CD4-positive, alpha-beta memory T cell (primary cell): ENCODE data around the gene RUNX2. TPM values are rescaled to one million over a fixed set of nuclear protein-coding genes. Genes with fewer than 3 reads are reported as not detected.
A peak's percentile ranks its signal among the peaks of the same experiment; 100 is the strongest.
"Not testable (repeated sequence)": the region's sequence is repeated elsewhere in the genome, so short reads cannot be mapped to it uniquely, and the experiment has no call there.

Source experiments
- CTCF ChIA-PET: fragments of 350-600 bp; sonication (Branson Sonifier 250); formaldehyde crosslinking; loops from one replicate; lab custom pipeline; 2021; ENCODE audit warnings: inconsistent platforms; ENCODE audit not compliant: partially characterized antibody; lab: Charles Lee
- POLR2A ChIA-PET: fragments of 350-600 bp; sonication (Branson Sonifier 250); formaldehyde crosslinking; loops from one replicate; lab custom pipeline; 2021; ENCODE audit not compliant: partially characterized antibody; lab: Charles Lee
- DNase-seq, 5 donors: peaks; one replicate each; pipeline versions ENCODE4 v3.0.0 to v3.0.0-alpha.2; 2020 to 2022; ENCODE audit warnings: mixed read lengths in 1 of 5
- H3K27ac ChIP-seq: one replicate; pipeline ENCODE4 v1.7.0; 2013; ENCODE audit warnings: low read depth, low read length
- H3K27me3 ChIP-seq: 2 replicates; pipeline ENCODE4 v1.7.0; 2013; ENCODE audit warnings: mild to moderate bottlenecking, low read length, moderate library complexity; ENCODE audit not compliant: insufficient read depth
- H3K36me3 ChIP-seq: 2 replicates; pipeline ENCODE4 v1.7.0; 2013; ENCODE audit warnings: mild to moderate bottlenecking, low read length, moderate library complexity; ENCODE audit not compliant: insufficient read depth
- H3K4me1 ChIP-seq: 2 replicates; pipeline ENCODE4 v1.7.0; 2013; ENCODE audit warnings: mild to moderate bottlenecking, low read length, moderate library complexity; ENCODE audit not compliant: insufficient read depth
- H3K4me3 ChIP-seq, 2 donors: one replicate each; pipeline ENCODE4 v1.7.0; 2013; ENCODE audit warnings: low read length in 2 of 2, mild to moderate bottlenecking in 1 of 2
- H3K9me3 ChIP-seq, 2 donors: one replicate each; pipeline ENCODE4 v1.7.0; 2013; ENCODE audit warnings: low read length in 2 of 2, control low read depth in 1 of 2; ENCODE audit not compliant: control insufficient read depth in 1 of 2
- H3K27ac Mint-ChIP-seq, 7 donors: one replicate each; pipeline ENCODE4 v1.8.0; 2020 to 2021; ENCODE audit warnings: mixed read lengths in 7 of 7, mild to moderate bottlenecking in 6 of 7, inconsistent platforms in 3 of 7, moderate library complexity in 3 of 7
- H3K27me3 Mint-ChIP-seq, 2 donors: one replicate each; pipeline ENCODE4 v1.8.0; 2020 to 2021; ENCODE audit warnings: mixed read lengths in 2 of 2
- H3K36me3 Mint-ChIP-seq, 2 donors: one replicate each; pipeline ENCODE4 v1.8.0; 2020 to 2021; ENCODE audit warnings: mixed read lengths in 2 of 2, inconsistent platforms in 1 of 2, mild to moderate bottlenecking in 1 of 2
- H3K4me1 Mint-ChIP-seq, 4 donors: one replicate each; pipeline ENCODE4 v1.8.0; 2020 to 2021; ENCODE audit warnings: mixed read lengths in 4 of 4, mild to moderate bottlenecking in 1 of 4
- H3K4me3 Mint-ChIP-seq, 8 donors: one replicate each; pipeline ENCODE4 v1.8.0; 2020 to 2021; ENCODE audit warnings: mixed read lengths in 8 of 8, mild to moderate bottlenecking in 7 of 8, moderate library complexity in 6 of 8, inconsistent platforms in 3 of 8
- H3K9me3 Mint-ChIP-seq, 8 donors: one replicate each; pipeline ENCODE4 v1.8.0; 2020 to 2021; ENCODE audit warnings: mixed read lengths in 8 of 8, mild to moderate bottlenecking in 5 of 8, inconsistent platforms in 3 of 8, moderate library complexity in 1 of 8
- intact Hi-C: fragments of 100-400 bp; cut with micrococcal nuclease; formaldehyde crosslinking; loops from one replicate; pipeline ENCODE4 v1.15.1; 2023
- polyA plus RNA-seq, 2 donors: library from polyadenylated mRNA; unstranded; fragments of 300-500 nt; fragmentation: Illumina TruSeq; gene quantifications; one replicate each; pipeline ENCODE4 v1.2.3, GENCODE V29; 2021
- total RNA-seq, 2 experiments: library from RNA; stranded (reverse); gene quantifications; one replicate each; pipeline ENCODE4 v1.2.3, GENCODE V29; 2021

Gene RUNX2
- total and polyA plus RNA-seq, 4 experiments from 2014 or later = 4.5 to 26.6 (median 23.3) TPM

GRCh38 chr6:45665859-45666258, 337.7 kb downstream of the RUNX2 start:
- peaks cover 0 to 3% of the 10 kb centered on the region in 2 donors for H3K36me3 Mint-ChIP-seq
- POLR2A ChIA-PET = interaction anchor here (0.7 to 1.0 kb wide), 2 partner anchors 8 to 93 kb away, joined by 3 read pairs; no protein-coding TSS in a partner anchor
- H3K9me3 ChIP-seq = no peaks in the 10 kb centered on the region
- H3K27ac Mint-ChIP-seq = peak overlapping the region in 3 of 7 donors; percentile 11 to 59 (median 52)
- CTCF ChIA-PET = interaction anchor here (2.7 kb wide), 1 partner anchor 10 kb away, joined by 9 read pairs; no protein-coding TSS in a partner anchor
- no peaks in the 10 kb centered on the region for H3K27me3 ChIP-seq
- no peak overlapping the region for H3K27ac ChIP-seq
- intact Hi-C loops = no loop called here
- no peak overlapping the region for H3K4me3 ChIP-seq
- peak overlapping the region in 6 of 8 donors; percentile 2 to 67 (median 14) for H3K4me3 Mint-ChIP-seq
- H3K9me3 Mint-ChIP-seq = peaks cover 0 to 2% (median 0%) of the 10 kb centered on the region in 8 donors
- DNase-seq = no peak
- peaks cover 2 to 3% of the 10 kb centered on the region in 2 donors for H3K27me3 Mint-ChIP-seq
- H3K4me1 Mint-ChIP-seq = peaks cover 16 to 40% (median 28%) of the 10 kb centered on the region in 4 donors
- H3K36me3 ChIP-seq = no peaks in the 10 kb centered on the region
- peaks cover 21% of the 10 kb centered on the region for H3K4me1 ChIP-seq

GRCh38 chr6:45666846-45667245, 338.7 kb downstream of the RUNX2 start:
- Histone ChIP-seq H3K27me3 (no peaks in the 10 kb centered on the region), H3K27ac (no peak overlapping the region), H3K4me1 (peaks cover 21% of the 10 kb centered on the region), H3K36me3 (no peaks in the 10 kb centered on the region), H3K9me3 (no peaks in the 10 kb centered on the region), H3K4me3 (no peak overlapping the region)
- Mint-ChIP-seq H3K4me1 (peaks cover 16 to 40% (median 25%) of the 10 kb centered on the region in 4 donors), H3K4me3 (peak overlapping the region in 1 of 8 donors; percentile 23), H3K27me3 (peaks cover 2 to 3% of the 10 kb centered on the region in 2 donors), H3K27ac (peak overlapping the region in 1 of 7 donors; percentile 80), H3K36me3 (peaks cover 0 to 3% of the 10 kb centered on the region in 2 donors), H3K9me3 (peaks cover 0 to 2% (median 0%) of the 10 kb centered on the region in 8 donors)
- no peak for DNase-seq
- ChIA-PET CTCF (interaction anchor here (2.7 kb wide), 1 partner anchor 9 kb away, joined by 9 read pairs; no protein-coding TSS in a partner anchor), POLR2A (no interaction called here)
- intact Hi-C loops = no loop called here

- peaks cover 16 to 40% (median 25%) of the 10 kb centered on the region in 4 donors for H3K4me1 Mint-ChIP-seq
- no peaks in the 10 kb centered on the region for H3K9me3 ChIP-seq
- no peak overlapping the region for H3K4me3 Mint-ChIP-seq
- peak overlapping the region in 1 of 7 donors; percentile 10 for H3K27ac Mint-ChIP-seq
- H3K27me3 ChIP-seq = no peaks in the 10 kb centered on the region
- peaks cover 21% of the 10 kb centered on the region for H3K4me1 ChIP-seq
- ChIA-PET POLR2A (no interaction called here), CTCF (no interaction called here)
- intact Hi-C loops = no loop called here
- peaks cover 0 to 2% (median 0%) of the 10 kb centered on the region in 8 donors for H3K9me3 Mint-ChIP-seq
- peaks cover 2 to 3% of the 10 kb centered on the region in 2 donors for H3K27me3 Mint-ChIP-seq
- H3K4me3 ChIP-seq = no peak overlapping the region
- H3K27ac ChIP-seq = no peak overlapping the region
- H3K36me3 Mint-ChIP-seq = peaks cover 0 to 3% of the 10 kb centered on the region in 2 donors
- no peak for DNase-seq
- H3K36me3 ChIP-seq = no peaks in the 10 kb centered on the region
Measured at GRCh38 chr6:45667300-45667699, 339.2 kb downstream of the RUNX2 start.

GRCh38 chr6:45667766-45668165, 339.6 kb downstream of the RUNX2 start:
- H3K27ac ChIP-seq = no peak overlapping the region
- H3K4me1 Mint-ChIP-seq = peaks cover 16 to 40% (median 25%) of the 10 kb centered on the region in 4 donors
- H3K36me3 Mint-ChIP-seq = peaks cover 0 to 3% of the 10 kb centered on the region in 2 donors
- no peak overlapping the region for H3K4me3 Mint-ChIP-seq
- peaks cover under 1 to 3% of the 10 kb centered on the region in 2 donors for H3K27me3 Mint-ChIP-seq
- H3K9me3 Mint-ChIP-seq = peaks cover 0 to 2% (median 0%) of the 10 kb centered on the region in 8 donors
- no peaks in the 10 kb centered on the region for H3K9me3 ChIP-seq
- intact Hi-C loops = no loop called here
- no peaks in the 10 kb centered on the region for H3K36me3 ChIP-seq
- no peak overlapping the region for H3K4me3 ChIP-seq
- peak overlapping the region in 1 of 7 donors; percentile 10 for H3K27ac Mint-ChIP-seq
- ChIA-PET POLR2A (no interaction called here), CTCF (no interaction called here)
- DNase-seq = no peak
- H3K4me1 ChIP-seq = peaks cover 21% of the 10 kb centered on the region
- H3K27me3 ChIP-seq = no peaks in the 10 kb centered on the region

GRCh38 chr6:45668705-45669104, 340.6 kb downstream of the RUNX2 start:
- no peaks in the 10 kb centered on the region for H3K36me3 ChIP-seq
- Mint-ChIP-seq H3K27ac (no peak overlapping the region), H3K9me3 (peaks cover 0 to 2% (median 0%) of the 10 kb centered on the region in 8 donors), H3K4me1 (peaks cover 16 to 39% (median 25%) of the 10 kb centered on the region in 4 donors), H3K36me3 (peaks cover 0 to 3% of the 10 kb centered on the region in 2 donors), H3K4me3 (no peak overlapping the region), H3K27me3 (peaks cover 0 to 3% of the 10 kb centered on the region in 2 donors)
- no peaks in the 10 kb centered on the region for H3K9me3 ChIP-seq
- no peaks in the 10 kb centered on the region for H3K27me3 ChIP-seq
- H3K27ac ChIP-seq = no peak overlapping the region
- H3K4me3 ChIP-seq = no peak overlapping the region
- CTCF ChIA-PET = no interaction called here
- intact Hi-C loops = no loop called here
- H3K4me1 ChIP-seq = peaks cover 20% of the 10 kb centered on the region
- POLR2A ChIA-PET = no interaction called here
- DNase-seq = no peak

GRCh38 chr6:45673167-45673566, 345.0 kb downstream of the RUNX2 start:
- intact Hi-C loops, H3K9me3 Mint-ChIP-seq, DNase-seq, POLR2A ChIA-PET, H3K36me3 Mint-ChIP-seq, H3K4me3 ChIP-seq, H3K27ac ChIP-seq, H3K27me3 Mint-ChIP-seq, CTCF ChIA-PET, H3K9me3 ChIP-seq, H3K36me3 ChIP-seq, H3K27me3 ChIP-seq, H3K4me3 Mint-ChIP-seq, H3K27ac Mint-ChIP-seq: not testable (repeated sequence)
- H3K4me1 ChIP-seq = peaks cover 27% of the 10 kb centered on the region
- peaks cover 16 to 33% (median 21%) of the 10 kb centered on the region in 4 donors for H3K4me1 Mint-ChIP-seq

- H3K9me3 Mint-ChIP-seq, H3K27me3 Mint-ChIP-seq, H3K27me3 ChIP-seq, H3K9me3 ChIP-seq, H3K27ac ChIP-seq, H3K4me3 ChIP-seq, DNase-seq, H3K36me3 Mint-ChIP-seq, intact Hi-C loops, H3K36me3 ChIP-seq: not testable (repeated sequence)
- H3K4me1 Mint-ChIP-seq = peaks cover 21 to 44% (median 26%) of the 10 kb centered on the region in 4 donors
- H3K4me3 Mint-ChIP-seq = peak overlapping the region in 4 of 8 donors; percentile 24 to 65 (median 45)
- ChIA-PET POLR2A (interaction anchor here (1.1 kb wide), 2 partner anchors 11 to 88 kb away, joined by 4 to 6 read pairs; no protein-coding TSS in a partner anchor), CTCF (interaction anchor here (1.9 kb wide), 1 partner anchor 10 kb away, joined by 9 read pairs; no protein-coding TSS in a partner anchor)
- H3K27ac Mint-ChIP-seq = peak overlapping the region in 1 of 7 donors; percentile 81
- H3K4me1 ChIP-seq = peaks cover 29% of the 10 kb centered on the region
Measured at GRCh38 chr6:45675166-45675565, 347.0 kb downstream of the RUNX2 start.
